Vagina (tissue), 2 donors: Measurements from ENCODE around the gene SSMEM1. TPM values are rescaled to one million over a fixed set of nuclear protein-coding genes. Genes with fewer than 3 reads are reported as not detected.

ENCODE experiments used
- DNase-seq, 2 donors: peaks; one replicate each; pipeline ENCODE4 v3.0.0-alpha.2; 2017; ENCODE audit errors: extremely low spot score in 2 of 2
- H3K27ac ChIP-seq: fragments of 200-600 bp; sonication (generic); one replicate; pipeline ENCODE4 v1.5.1; 2019
- H3K27me3 ChIP-seq: fragments of 200-600 bp; sonication (generic); one replicate; pipeline ENCODE4 v1.5.1; 2019
- H3K36me3 ChIP-seq, 2 donors: fragments of 200-600 bp; sonication (generic); one replicate each; pipeline ENCODE4 v1.5.1; 2017 to 2019
- H3K4me1 ChIP-seq: fragments of 200-600 bp; sonication (generic); one replicate; pipeline ENCODE4 v1.5.1; 2019
- H3K4me3 ChIP-seq, 2 donors: fragments of 200-600 bp; sonication (generic); 1 replicate in 1 of 2; 2 replicates in 1 of 2; pipeline ENCODE4 v1.5.1; 2016 to 2019
- H3K9me3 ChIP-seq: fragments of 200-600 bp; sonication (generic); one replicate; pipeline ENCODE4 v1.5.1; 2019
- CTCF ChIP-seq, 3 experiments: fragments of 450-650 bp in 2 of 3; fragments of 200-600 bp in 1 of 3; sonication (generic) in 1 of 3; IDR thresholded peaks; one replicate each; pipeline ENCODE4 v1.5.1; 2017 to 2019; ENCODE audit warnings: antibody characterized with exemption in 3 of 3, mild to moderate bottlenecking in 2 of 3, moderate library complexity in 2 of 3
- POLR2A ChIP-seq, 2 donors: fragments of 450-650 bp; IDR thresholded peaks; one replicate each; pipeline ENCODE4 v1.6.1; 2017; ENCODE audit warnings: antibody characterized with exemption in 2 of 2, mild to moderate bottlenecking in 2 of 2, moderate library complexity in 2 of 2
- POLR2AphosphoS5 ChIP-seq, 2 donors: sonication (generic); formaldehyde crosslinking; IDR thresholded peaks; one replicate each; pipeline ENCODE4 v1.9.0; 2017; ENCODE audit warnings: antibody characterized with exemption in 2 of 2, mild to moderate bottlenecking in 2 of 2, low read depth in 1 of 2; ENCODE audit not compliant: insufficient read depth in 1 of 2
- intact Hi-C: fragments of 100-400 bp; cut with DNase I; formaldehyde crosslinking; loops from one replicate; pipeline ENCODE4 v1.15.1; 2023
- total RNA-seq: library from RNA; depleted of rRNA; stranded (reverse); fragments of >200 nt; gene quantifications from one replicate; pipeline ENCODE4 v1.2.3, GENCODE V29; 2016

Gene SSMEM1
- total RNA-seq, 1 donor from 2014 or later, result not detected

GRCh38 chr7:130210181-130210935, 2.7 kb downstream of the SSMEM1 start:
- no peaks in the 10 kb centered on the region for H3K9me3 ChIP-seq
- no peak overlapping the region for H3K4me3 ChIP-seq
- no peak for DNase-seq
- intact Hi-C loops, result no loop called here
- no peaks in the 10 kb centered on the region for H3K36me3 ChIP-seq
- H3K27me3 ChIP-seq, result no peaks in the 10 kb centered on the region
- peaks cover 5% of the 10 kb centered on the region for H3K4me1 ChIP-seq
- peak overlapping the region; percentile 12 for H3K27ac ChIP-seq
- no peak for TF ChIP-seq CTCF (IDR thresholded peaks at IDR 0.05)
- no peak for TF ChIP-seq POLR2AphosphoS5 (IDR thresholded peaks at IDR 0.05; ENCODE audit: insufficient read depth in 1 of 2, low read depth in 1 of 2)
- no peak for TF ChIP-seq POLR2A (IDR thresholded peaks at IDR 0.05)

GRCh38 chr7:130213828-130214227, 6.2 kb downstream of the SSMEM1 start:
- H3K27ac ChIP-seq, result no peak overlapping the region
- DNase-seq, result no peak
- no peaks in the 10 kb centered on the region for H3K9me3 ChIP-seq
- no peaks in the 10 kb centered on the region for H3K4me1 ChIP-seq
- H3K36me3 ChIP-seq, result no peaks in the 10 kb centered on the region
- H3K4me3 ChIP-seq, result no peak overlapping the region
- H3K27me3 ChIP-seq, result no peaks in the 10 kb centered on the region
- TF ChIP-seq POLR2AphosphoS5 (IDR thresholded peaks at IDR 0.05; ENCODE audit: insufficient read depth in 1 of 2, low read depth in 1 of 2) (no peak), CTCF (IDR thresholded peaks at IDR 0.05) (no peak), POLR2A (IDR thresholded peaks at IDR 0.05) (no peak)
- intact Hi-C loops, result no loop called here

- TF ChIP-seq CTCF (IDR thresholded peaks at IDR 0.05) (no peak), POLR2A (IDR thresholded peaks at IDR 0.05) (no peak), POLR2AphosphoS5 (IDR thresholded peaks at IDR 0.05; ENCODE audit: insufficient read depth in 1 of 2, low read depth in 1 of 2) (no peak)
- no peaks in the 10 kb centered on the region for H3K27me3 ChIP-seq
- H3K4me1 ChIP-seq, result no peaks in the 10 kb centered on the region
- no peak overlapping the region for H3K4me3 ChIP-seq
- no peak for DNase-seq
- no peaks in the 10 kb centered on the region for H3K9me3 ChIP-seq
- H3K27ac ChIP-seq, result no peak overlapping the region
- H3K36me3 ChIP-seq, result no peaks in the 10 kb centered on the region
- intact Hi-C loops, result no loop called here
Observed at GRCh38 chr7:130216025-130216424, 8.4 kb downstream of the SSMEM1 start.

GRCh38 chr7:130216750-130217149, 9.1 kb downstream of the SSMEM1 start:
- Histone ChIP-seq H3K36me3 (no peaks in the 10 kb centered on the region), H3K27ac (no peak overlapping the region), H3K27me3 (no peaks in the 10 kb centered on the region), H3K9me3 (no peaks in the 10 kb centered on the region), H3K4me3 (no peak overlapping the region), H3K4me1 (no peaks in the 10 kb centered on the region)
- no peak for TF ChIP-seq CTCF (IDR thresholded peaks at IDR 0.05)
- TF ChIP-seq POLR2AphosphoS5 (IDR thresholded peaks at IDR 0.05; ENCODE audit: insufficient read depth in 1 of 2, low read depth in 1 of 2), result no peak
- no peak for TF ChIP-seq POLR2A (IDR thresholded peaks at IDR 0.05)
- intact Hi-C loops, result no loop called here
- DNase-seq, result no peak
